AG04450 (cell line): ENCODE results near the gene MACO1. TPM values are rescaled to one million over a fixed set of nuclear protein-coding genes. Genes with fewer than 3 reads are reported as not detected.

Experiments used
- CTCF ChIA-PET: fragments of 300-600, 350-600 bp; formaldehyde crosslinking; extraction: SDS; loops from one replicate; lab custom pipeline; 2022; ENCODE audit warnings: antibody characterized with exemption, inconsistent platforms; lab: Charles Lee
- POLR2A ChIA-PET: fragments of 350-600 bp; formaldehyde crosslinking; extraction: SDS; loops from one replicate; lab custom pipeline; 2021; ENCODE audit warnings: antibody characterized with exemption, inconsistent platforms; lab: Yijun Ruan, JAX
- DNase-seq: peaks from one replicate; pipeline ENCODE4 v3.0.0-alpha.2; 2011; ENCODE audit warnings: low read depth, low spot score
- H3K27ac ChIP-seq: one replicate; pipeline ENCODE4 v1.5.1; 2012; ENCODE audit warnings: low read depth, low read length, control low read depth
- H3K27me3 ChIP-seq: one replicate; pipeline ENCODE4 v1.6.0; 2012; ENCODE audit warnings: low read length; ENCODE audit not compliant: control insufficient read depth, insufficient read depth
- H3K4me3 ChIP-seq: 2 replicates; pipeline ENCODE4 v1.5.1; 2011; ENCODE audit warnings: mild to moderate bottlenecking, low read depth, low read length, control low read depth
- H3K9me3 ChIP-seq: 2 replicates; pipeline ENCODE4 v1.5.1; 2012; ENCODE audit warnings: low read length; ENCODE audit not compliant: control insufficient read depth, insufficient read depth
- polyA plus RNA-seq: library from polyadenylated mRNA; depleted of rRNA; stranded (reverse); fragments of >200 nt; gene quantifications from 2 replicates; pipeline ENCODE4 v1.2.3, GENCODE V29; 2011
- TF ChIP-seq, protein P1 (sequence below): IDR thresholded peaks from 2 replicates; pipeline ENCODE4 v1.5.1; 2011; ENCODE audit warnings: low read depth, low read length, control low read depth, inconsistent platforms

MACO1 gene
- polyA plus RNA-seq, 1 experiment, result 16.7 TPM

GRCh38 chr1:25482211-25482610 lies 51.5 kb downstream of the MACO1 start:
- DNase-seq, result no peak
- ChIA-PET POLR2A (no interaction called here), CTCF (interaction anchor here (0.6 kb wide), 1 partner anchor 153 kb away, joined by 4 read pairs; no protein-coding TSS in a partner anchor)
- Histone ChIP-seq H3K4me3 (no peak overlapping the region), H3K27me3 (no peaks in the 10 kb centered on the region), H3K9me3 (no peaks in the 10 kb centered on the region), H3K27ac (no peak overlapping the region)
- TF ChIP-seq, protein P1, sequence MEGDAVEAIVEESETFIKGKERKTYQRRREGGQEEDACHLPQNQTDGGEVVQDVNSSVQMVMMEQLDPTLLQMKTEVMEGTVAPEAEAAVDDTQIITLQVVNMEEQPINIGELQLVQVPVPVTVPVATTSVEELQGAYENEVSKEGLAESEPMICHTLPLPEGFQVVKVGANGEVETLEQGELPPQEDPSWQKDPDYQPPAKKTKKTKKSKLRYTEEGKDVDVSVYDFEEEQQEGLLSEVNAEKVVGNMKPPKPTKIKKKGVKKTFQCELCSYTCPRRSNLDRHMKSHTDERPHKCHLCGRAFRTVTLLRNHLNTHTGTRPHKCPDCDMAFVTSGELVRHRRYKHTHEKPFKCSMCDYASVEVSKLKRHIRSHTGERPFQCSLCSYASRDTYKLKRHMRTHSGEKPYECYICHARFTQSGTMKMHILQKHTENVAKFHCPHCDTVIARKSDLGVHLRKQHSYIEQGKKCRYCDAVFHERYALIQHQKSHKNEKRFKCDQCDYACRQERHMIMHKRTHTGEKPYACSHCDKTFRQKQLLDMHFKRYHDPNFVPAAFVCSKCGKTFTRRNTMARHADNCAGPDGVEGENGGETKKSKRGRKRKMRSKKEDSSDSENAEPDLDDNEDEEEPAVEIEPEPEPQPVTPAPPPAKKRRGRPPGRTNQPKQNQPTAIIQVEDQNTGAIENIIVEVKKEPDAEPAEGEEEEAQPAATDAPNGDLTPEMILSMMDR, result no peak

DNA sequence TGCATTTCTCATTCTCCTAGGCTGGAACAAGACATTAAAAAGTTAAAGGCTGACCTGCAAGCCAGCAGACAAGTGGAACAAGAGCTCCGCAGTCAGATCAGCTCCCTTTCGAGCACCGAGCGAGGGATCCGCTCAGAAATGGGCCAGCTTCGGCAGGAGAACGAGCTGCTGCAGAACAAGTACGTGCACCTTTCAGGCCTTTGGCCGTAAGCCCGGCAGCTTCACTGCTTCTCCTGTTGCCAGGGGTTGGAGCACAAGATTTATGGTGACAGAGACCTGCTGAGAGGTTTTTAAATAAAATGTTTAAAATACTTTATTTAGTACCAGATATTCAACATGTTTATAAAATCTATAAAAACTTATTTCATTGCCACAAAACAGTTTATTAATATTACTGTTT lies 53.4 kb downstream of the MACO1 start:
- ChIA-PET CTCF (no interaction called here), POLR2A (no interaction called here)
- TF ChIP-seq, protein P1, result no peak
- no peaks in the 10 kb centered on the region for H3K27me3 ChIP-seq
- H3K4me3 ChIP-seq, result no peak overlapping the region
- DNase-seq, result no peak
- H3K9me3 ChIP-seq, result no peaks in the 10 kb centered on the region
- no peak overlapping the region for H3K27ac ChIP-seq

- ChIA-PET POLR2A (no interaction called here), CTCF (no interaction called here)
- TF ChIP-seq, protein P1, result no peak
- no peak overlapping the region for H3K4me3 ChIP-seq
- no peaks in the 10 kb centered on the region for H3K9me3 ChIP-seq
- H3K27me3 ChIP-seq, result no peaks in the 10 kb centered on the region
- no peak overlapping the region for H3K27ac ChIP-seq
- DNase-seq, result no peak
Measured at GRCh38 chr1:25484533-25484932, 53.8 kb downstream of the MACO1 start.

DNA sequence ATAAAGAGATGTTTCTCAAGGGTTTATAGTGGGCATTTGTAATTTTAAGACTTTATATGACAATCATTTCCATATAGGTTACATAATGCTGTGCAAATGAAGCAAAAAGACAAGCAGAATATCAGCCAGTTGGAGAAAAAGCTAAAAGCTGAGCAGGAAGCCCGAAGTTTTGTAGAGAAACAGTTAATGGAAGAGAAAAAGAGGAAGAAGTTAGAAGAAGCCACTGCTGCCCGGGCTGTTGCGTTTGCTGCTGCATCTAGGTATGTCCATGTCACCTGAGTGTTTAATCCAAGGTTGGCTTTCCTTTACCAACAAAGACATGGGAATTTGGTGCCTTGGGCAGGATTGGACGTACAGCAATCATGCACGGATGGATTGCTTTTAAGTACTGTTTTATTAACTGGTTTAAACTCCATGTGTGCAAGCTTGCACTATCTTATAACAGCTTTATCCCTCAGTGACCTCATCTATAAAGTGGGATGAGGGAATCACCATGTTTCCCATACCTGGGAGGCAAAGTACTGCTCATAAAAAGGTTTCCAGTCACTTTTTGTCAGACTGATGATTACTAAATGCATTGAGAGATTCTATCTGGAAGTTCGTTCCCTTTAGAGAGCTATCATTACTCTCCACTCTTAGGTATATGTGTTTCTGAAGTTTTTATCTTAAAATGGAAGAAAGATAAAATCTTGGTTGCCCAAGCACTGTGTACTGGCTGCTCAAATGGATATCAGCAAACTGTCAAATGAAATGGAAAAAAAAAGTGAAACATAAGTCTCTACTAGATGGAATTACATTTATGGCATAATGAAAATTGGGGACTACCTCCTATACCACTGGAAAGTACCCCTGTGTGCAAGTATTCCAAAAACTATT lies 55.1 kb downstream of the MACO1 start:
- no peak for DNase-seq
- Histone ChIP-seq H3K27me3 (no peaks in the 10 kb centered on the region), H3K4me3 (no peak overlapping the region), H3K9me3 (no peaks in the 10 kb centered on the region), H3K27ac (no peak overlapping the region)
- CTCF ChIA-PET, result interaction anchor here (0.6 to 3.2 kb wide), 5 partner anchors 10 to 948 kb away, joined by 3 to 13 read pairs (median 5); no protein-coding TSS in a partner anchor
- TF ChIP-seq, protein P1, result no peak
- POLR2A ChIA-PET, result no interaction called here

- H3K9me3 ChIP-seq, result no peaks in the 10 kb centered on the region
- CTCF ChIA-PET, result interaction anchor here (0.6 to 3.2 kb wide), 11 partner anchors 10 to 313 kb away, joined by 3 to 13 read pairs (median 4); no protein-coding TSS in a partner anchor
- H3K27ac ChIP-seq, result no peak overlapping the region
- POLR2A ChIA-PET, result no interaction called here
- no peaks in the 10 kb centered on the region for H3K27me3 ChIP-seq
- no peak for DNase-seq
- no peak overlapping the region for H3K4me3 ChIP-seq
- TF ChIP-seq, protein P1, result peak; percentile 60
Measured at GRCh38 chr1:25486602-25487001, 55.9 kb downstream of the MACO1 start.
